Lower leg skin (tissue), 4 donors: ENCODE results near the gene PTPN20. TPM values are rescaled to one million over a fixed set of nuclear protein-coding genes. Genes with fewer than 3 reads are reported as not detected.

Experiments
- DNase-seq, 2 donors: peaks; one replicate each; pipeline ENCODE4 v3.0.0-alpha.2; 2019; ENCODE audit warnings: low spot score in 2 of 2
- H3K4me3 ChIP-seq: fragments of 200-600 bp; sonication (generic); 2 replicates; pipeline ENCODE4 v1.5.1; 2017; ENCODE audit warnings: mild to moderate bottlenecking, low read depth; ENCODE audit not compliant: poor library complexity, severe bottlenecking
- POLR2A ChIP-seq, 2 donors: fragments of 450-650 bp; IDR thresholded peaks; one replicate each; pipeline ENCODE4 v1.6.1; 2016 to 2017; ENCODE audit warnings: antibody characterized with exemption in 2 of 2, mild to moderate bottlenecking in 1 of 2, moderate library complexity in 1 of 2
- WGBS, 2 donors: methylation state at CpG; one replicate each; pipeline ENCODE4 v1.1.5; 2018; 5-methylcytosine and 5-hydroxymethylcytosine counted together
- intact Hi-C: fragments of 100-400 bp; cut with DNase I; formaldehyde crosslinking; loops from one replicate; pipeline ENCODE4 v1.15.0; 2023; ENCODE audit warnings: low total_unique reads
- total RNA-seq, 4 donors: library from RNA; depleted of rRNA; stranded (reverse); fragments of >200 nt; gene quantifications; one replicate each; pipeline ENCODE4 v1.1.0, GENCODE V29; 2016
- TF ChIP-seq, protein P1 (sequence below), 3 donors: fragments of 450-650 bp; IDR thresholded peaks; one replicate each; pipeline ENCODE4 v1.5.1; 2016; ENCODE audit warnings: antibody characterized with exemption in 3 of 3, mild to moderate bottlenecking in 3 of 3, moderate library complexity in 2 of 3

The PTPN20 gene
- total RNA-seq, 4 donors from 2014 or later = 2.2 to 6.9 (median 6.0) TPM

DNA sequence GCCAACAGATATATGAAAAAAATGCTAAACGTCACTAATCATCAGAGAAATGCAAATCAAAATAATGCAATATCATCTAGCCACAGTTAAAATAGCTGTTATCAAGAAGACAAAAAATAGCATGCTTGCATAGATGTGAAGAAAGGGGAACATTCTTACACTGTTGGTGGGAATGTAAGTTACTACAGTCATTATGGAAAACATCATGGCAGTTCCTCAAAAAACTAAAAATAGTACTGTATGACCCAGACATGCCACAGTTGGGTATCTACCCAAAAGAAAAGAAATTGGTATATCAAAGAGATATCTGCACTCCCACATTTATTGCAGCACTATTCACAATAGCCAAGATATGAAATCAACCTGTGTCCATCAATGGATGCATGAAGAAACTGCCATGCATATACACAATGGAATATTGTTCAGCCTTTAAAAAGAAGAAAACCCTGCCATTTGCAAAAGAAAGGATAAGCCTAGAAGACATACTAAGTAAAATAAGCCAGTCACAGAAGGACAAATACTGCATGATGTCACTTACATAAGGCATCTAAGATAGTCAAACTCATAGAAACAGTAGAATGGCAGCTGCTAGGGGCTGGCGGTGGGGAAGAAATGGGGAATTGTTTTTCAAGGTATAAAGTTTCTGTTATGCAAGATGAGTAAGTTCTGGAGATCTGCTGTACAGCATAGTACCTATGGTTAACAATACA, 107.0 kb downstream of the PTPN20 start:
- 93 to 96% methylated on average over 2 of the region's 2 CpGs for WGBS, 2 donors
- no peak for DNase-seq
- intact Hi-C loops = no loop called here
- H3K4me3 ChIP-seq = no peak overlapping the region
- TF ChIP-seq, protein P1, sequence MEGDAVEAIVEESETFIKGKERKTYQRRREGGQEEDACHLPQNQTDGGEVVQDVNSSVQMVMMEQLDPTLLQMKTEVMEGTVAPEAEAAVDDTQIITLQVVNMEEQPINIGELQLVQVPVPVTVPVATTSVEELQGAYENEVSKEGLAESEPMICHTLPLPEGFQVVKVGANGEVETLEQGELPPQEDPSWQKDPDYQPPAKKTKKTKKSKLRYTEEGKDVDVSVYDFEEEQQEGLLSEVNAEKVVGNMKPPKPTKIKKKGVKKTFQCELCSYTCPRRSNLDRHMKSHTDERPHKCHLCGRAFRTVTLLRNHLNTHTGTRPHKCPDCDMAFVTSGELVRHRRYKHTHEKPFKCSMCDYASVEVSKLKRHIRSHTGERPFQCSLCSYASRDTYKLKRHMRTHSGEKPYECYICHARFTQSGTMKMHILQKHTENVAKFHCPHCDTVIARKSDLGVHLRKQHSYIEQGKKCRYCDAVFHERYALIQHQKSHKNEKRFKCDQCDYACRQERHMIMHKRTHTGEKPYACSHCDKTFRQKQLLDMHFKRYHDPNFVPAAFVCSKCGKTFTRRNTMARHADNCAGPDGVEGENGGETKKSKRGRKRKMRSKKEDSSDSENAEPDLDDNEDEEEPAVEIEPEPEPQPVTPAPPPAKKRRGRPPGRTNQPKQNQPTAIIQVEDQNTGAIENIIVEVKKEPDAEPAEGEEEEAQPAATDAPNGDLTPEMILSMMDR (IDR thresholded peaks at IDR 0.05) = no peak
- no peak for TF ChIP-seq POLR2A (IDR thresholded peaks at IDR 0.05)

DNA sequence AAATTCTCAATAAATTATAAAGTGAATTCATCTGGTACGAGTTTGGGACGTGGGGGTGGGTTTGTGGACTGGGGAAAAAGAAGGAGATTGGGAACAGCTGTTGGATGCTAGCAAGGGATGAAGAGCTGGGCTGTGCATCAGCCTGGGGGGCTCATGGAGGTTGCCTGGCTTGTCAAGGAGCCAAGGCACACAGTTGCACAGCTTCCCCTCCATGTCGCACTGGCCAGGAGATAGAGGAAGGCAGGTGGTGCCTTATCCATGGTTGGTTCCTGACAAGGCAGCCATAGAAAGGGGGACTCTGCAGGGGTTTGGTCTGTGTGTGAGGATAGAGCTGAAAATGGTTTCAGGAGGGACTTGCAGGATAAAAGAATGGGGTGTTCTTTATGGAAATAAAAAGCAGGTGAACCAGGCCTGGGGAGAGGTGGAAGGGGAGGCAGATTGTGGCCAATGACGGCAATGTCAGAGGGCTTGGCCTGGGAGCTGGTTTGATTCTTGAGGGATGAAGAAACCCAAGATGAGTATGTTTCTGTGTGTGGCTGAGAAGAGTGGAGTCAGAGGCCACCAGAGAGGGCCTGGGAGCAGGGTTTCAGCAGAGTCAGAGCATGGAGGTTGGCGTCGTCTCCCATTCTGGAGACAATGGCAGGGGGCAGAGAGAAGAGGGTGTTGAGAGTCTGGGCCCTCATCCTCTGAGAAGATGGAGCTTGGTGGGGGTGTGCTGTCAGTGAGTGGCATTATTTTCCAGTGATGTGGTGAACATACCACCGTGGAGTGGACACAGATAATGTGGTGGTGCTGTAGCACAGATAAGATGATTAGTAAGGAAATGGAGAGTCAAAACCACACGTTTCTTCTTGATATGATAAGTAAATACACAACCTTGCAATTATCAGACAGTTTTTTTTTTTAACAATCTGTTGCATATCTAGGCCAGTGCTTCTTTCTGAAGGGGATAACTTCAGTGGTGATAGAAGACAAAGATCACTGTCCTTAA, 108.2 kb downstream of the PTPN20 start:
- no peak overlapping the region for H3K4me3 ChIP-seq
- WGBS, 2 donors = 85 to 86% methylated on average over 8 of the region's 8 CpGs
- intact Hi-C loops = no loop called here
- DNase-seq = no peak
- TF ChIP-seq, protein P1 (IDR thresholded peaks at IDR 0.05) = no peak
- TF ChIP-seq POLR2A (IDR thresholded peaks at IDR 0.05) = no peak

DNA sequence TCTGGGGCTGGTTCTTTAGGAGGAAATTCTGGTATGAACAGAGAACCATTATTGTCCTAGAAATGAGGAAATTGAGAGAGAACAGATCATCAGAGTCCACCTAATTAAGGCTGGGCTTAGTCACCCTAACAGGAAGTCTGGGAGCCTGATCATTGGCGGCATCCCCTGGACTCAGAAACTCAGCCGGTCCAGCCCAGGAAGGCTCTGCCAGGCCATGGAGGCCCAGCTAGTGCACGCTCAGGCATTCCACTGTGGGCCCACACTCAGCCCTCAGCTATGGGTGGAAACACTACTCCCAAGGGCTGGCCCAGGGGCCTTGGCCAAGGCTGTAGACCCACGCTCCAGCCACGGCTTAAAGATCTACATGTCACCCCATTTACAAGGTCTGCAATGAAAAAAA, 109.2 kb downstream of the PTPN20 start:
- 66 to 72% methylated on average over 5 of the region's 5 CpGs for WGBS, 2 donors
- TF ChIP-seq, protein P1 (IDR thresholded peaks at IDR 0.05) = no peak
- no peak for TF ChIP-seq POLR2A (IDR thresholded peaks at IDR 0.05)
- intact Hi-C loops = no loop called here
- H3K4me3 ChIP-seq = no peak overlapping the region
- DNase-seq = peak in 1 of 2 donors; percentile 90

DNA sequence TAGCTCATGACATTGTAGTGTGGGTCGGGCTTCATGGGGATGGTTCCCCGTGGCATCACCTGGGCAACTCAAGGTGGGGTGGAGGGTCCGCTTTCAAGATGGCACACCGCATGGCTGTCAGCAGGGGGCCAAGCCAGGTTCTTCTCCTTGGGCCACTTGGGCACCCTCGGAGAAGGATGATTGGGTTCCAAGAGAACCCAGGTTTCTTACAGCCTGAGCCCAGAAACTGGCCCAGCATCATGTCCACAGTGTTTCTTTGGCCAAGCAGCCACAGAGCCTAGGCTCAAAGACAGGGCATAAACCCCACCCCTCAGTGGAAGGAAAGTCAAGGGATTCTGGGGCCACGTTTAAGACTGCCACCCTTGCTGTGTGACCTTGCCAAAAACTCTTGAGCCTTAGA, 110.6 kb downstream of the PTPN20 start:
- intact Hi-C loops = no loop called here
- DNase-seq = peak in 1 of 2 donors; percentile 68
- H3K4me3 ChIP-seq = no peak overlapping the region
- no peak for TF ChIP-seq POLR2A (IDR thresholded peaks at IDR 0.05)
- TF ChIP-seq, protein P1 (IDR thresholded peaks at IDR 0.05) = no peak
- WGBS, 2 donors = 92 to 96% methylated on average over 6 of the region's 6 CpGs

DNA sequence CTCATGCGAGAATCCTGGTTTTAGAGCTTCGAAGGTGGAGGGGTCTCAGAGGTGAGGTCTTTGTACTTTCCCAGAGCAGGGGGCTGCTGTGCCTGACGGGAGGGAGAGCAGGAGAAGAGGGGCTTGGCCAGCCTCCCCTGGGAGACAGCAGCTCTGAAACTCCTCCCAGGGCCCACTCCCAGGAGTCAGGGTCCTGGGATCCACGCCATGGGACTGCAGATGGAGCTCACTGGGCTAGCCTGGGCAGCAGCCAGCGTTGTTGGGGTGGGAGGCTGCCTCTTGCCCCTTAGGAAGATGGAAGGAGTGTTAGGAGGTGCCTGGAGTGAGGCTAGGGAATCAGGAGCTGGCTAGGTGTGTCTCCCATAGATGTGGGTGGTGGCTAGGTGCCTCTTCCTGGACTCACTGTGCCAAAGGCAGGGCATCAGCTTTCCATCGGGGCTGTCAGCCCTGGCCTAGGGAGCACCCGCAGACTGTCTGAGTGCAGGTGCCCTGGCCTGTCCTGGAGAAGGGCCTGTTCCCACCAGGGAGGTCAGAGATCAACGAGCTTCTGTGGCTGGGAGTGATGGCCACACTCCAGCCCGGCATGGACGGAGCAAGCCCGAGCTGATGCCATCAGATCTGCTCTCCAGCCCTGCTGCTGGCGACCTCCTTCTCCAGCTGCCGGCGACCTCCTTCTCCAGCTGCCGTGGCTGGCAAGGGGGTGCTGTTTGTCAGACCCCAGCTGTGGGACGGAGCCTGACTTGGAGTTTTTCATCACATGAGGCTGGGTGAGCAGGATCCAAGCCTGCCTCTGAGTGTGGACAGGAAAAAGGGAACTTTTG, 111.3 kb downstream of the PTPN20 start:
- intact Hi-C loops = no loop called here
- peak in 1 of 2 donors; percentile 74 for DNase-seq
- TF ChIP-seq, protein P1 (IDR thresholded peaks at IDR 0.05) = no peak
- no peak for TF ChIP-seq POLR2A (IDR thresholded peaks at IDR 0.05)
- WGBS, 2 donors = 58 to 80% methylated on average over 11 to 16 of the region's 16 CpGs
- no peak overlapping the region for H3K4me3 ChIP-seq
